Activated T-cell treated with anti-CD3 and anti-CD28 coated beads, Interleukin-2, amount 50 U/mL, for 1 hour (primary cell): ENCODE data around the gene ARHGAP11A.
A peak's percentile ranks its signal among the peaks of the same experiment; 100 is the strongest.
"Not testable (repeated sequence)": the region's sequence is repeated elsewhere in the genome, so short reads cannot be mapped to it uniquely, and the experiment has no call there.

Experiments
- DNase-seq: peaks from one replicate; pipeline ENCODE4 v3.0.0-alpha.2; 2020

Gene ARHGAP11A, protein sequence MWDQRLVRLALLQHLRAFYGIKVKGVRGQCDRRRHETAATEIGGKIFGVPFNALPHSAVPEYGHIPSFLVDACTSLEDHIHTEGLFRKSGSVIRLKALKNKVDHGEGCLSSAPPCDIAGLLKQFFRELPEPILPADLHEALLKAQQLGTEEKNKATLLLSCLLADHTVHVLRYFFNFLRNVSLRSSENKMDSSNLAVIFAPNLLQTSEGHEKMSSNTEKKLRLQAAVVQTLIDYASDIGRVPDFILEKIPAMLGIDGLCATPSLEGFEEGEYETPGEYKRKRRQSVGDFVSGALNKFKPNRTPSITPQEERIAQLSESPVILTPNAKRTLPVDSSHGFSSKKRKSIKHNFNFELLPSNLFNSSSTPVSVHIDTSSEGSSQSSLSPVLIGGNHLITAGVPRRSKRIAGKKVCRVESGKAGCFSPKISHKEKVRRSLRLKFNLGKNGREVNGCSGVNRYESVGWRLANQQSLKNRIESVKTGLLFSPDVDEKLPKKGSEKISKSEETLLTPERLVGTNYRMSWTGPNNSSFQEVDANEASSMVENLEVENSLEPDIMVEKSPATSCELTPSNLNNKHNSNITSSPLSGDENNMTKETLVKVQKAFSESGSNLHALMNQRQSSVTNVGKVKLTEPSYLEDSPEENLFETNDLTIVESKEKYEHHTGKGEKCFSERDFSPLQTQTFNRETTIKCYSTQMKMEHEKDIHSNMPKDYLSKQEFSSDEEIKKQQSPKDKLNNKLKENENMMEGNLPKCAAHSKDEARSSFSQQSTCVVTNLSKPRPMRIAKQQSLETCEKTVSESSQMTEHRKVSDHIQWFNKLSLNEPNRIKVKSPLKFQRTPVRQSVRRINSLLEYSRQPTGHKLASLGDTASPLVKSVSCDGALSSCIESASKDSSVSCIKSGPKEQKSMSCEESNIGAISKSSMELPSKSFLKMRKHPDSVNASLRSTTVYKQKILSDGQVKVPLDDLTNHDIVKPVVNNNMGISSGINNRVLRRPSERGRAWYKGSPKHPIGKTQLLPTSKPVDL

DNA sequence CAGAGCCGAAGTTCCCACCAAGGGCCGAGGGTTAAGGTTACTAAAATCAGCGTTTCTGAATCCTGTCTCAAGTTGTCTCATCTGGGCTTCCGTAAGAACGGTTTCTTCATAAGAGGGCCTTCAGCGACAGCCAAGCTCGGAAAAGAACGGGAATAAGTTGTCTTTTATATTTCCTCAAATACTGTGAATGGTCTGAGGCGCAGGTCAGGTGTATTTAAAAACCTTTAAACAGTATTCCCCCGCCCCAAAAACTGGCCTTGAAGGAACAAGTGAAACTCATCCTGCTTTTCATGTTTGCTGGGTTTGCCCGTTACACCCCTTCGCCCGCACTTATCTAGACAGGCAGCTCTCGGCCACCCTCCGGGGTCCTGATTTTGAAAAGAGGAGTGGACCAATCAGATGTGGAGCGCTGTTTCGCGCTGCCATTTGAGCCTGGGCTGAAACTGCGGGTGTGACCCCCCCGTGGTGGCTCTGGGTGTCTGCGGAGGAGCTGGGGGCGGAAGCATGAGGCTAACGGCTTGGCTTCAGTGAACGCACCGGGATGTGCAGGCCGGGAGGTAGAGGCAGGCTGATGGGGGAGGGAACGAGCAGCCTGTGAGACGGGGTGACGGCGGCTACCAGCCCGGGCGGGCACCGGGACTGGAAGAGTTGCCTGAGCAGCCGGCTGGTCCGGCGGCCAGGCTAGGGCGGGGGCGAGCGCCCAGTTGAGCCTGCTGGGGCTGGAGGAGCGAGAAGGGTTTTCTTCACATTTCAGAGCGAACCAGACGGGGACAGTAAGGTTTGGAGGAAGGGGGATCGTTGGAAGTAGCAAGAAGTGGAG is at the start of gene ARHGAP11A:
TSS of gene ARHGAP11A (plus strand) at position 454 of the 820 bp plus-strand sequence. CDS start 708 bp downstream, outside the sequence.
- DNase-seq, result peak; percentile 83

DNA sequence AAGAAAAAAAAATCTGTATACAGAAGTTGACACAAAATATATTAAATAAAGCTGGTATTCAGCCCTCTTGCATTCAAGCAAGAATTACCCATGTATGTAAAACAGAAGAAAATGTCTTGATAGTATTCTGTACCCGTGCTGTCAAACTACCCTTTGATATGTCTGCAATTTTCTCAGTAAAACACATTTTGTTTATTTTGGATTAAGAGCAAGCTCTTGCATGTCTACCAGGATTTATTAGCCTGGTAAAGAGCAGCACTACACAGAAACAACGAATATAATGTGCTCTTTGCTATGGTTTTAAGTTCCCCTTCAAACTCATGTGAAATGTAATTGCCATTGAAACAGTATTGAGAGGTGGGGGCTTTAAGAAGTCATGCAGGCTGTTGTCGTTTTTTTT is 46.3 kb upstream of the ARHGAP11A start:
- DNase-seq, result not testable (repeated sequence)

DNA sequence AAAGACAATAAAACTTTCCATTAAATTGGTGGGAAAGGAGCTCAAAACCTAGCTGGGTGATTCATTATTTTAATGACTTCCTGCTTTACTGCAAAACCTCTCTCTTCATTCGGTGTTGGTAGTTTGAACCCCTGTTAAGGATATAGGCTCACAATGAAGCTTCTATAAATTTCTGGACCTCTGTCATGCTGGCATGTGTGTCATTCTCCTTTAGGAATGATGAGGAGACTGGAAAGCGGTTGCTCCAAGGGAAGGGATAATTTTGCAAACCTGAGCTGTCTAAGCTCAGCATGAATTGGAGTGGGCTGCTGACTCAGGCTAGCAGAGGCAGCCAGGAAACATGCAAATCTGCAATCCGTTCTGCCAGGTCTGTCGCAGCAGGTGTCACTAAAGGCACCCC is 36.8 kb upstream of the ARHGAP11A start:
- DNase-seq, result not testable (repeated sequence)

DNA sequence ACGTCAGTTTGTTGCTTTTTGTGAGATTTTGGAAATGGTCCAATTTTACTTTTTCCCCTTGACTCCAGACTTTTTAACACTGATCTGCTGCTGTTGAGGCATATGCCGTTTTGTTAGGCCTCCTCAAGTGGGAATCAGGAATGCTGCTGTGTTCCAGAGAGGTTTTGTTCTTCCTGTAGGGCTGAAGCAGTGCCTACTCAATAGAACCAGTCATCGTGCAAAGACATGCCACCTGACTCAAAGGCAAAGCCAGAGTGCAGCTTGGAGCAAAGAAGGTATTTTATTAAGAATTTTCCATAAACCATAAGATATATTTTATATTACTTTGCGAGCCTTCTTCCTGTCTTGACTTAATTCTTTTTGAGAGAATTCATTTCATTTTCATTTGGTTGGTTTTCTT is 29.5 kb upstream of the ARHGAP11A start:
- DNase-seq, result not testable (repeated sequence)

DNA sequence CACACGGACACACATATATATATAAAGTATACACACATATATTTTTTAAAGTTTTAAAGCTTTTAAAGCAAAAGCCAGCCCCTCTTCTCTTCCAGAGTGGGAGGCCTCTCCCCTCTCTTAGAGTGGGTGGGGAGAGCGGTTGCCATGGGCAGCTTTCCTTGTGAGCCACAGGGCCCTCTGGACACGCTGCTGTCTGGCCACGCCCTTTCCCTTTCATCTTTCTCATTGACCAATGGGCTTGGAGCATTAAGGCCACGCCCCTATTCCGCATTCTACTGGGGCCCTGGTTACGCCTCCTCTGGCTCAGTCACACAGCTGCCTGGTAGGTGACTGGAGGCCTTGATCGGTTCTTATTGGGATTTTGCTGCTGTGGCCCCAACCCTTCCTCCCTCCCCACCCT is 22.2 kb upstream of the ARHGAP11A start, which contains the start of gene GOLGA8N:
TSS of gene GOLGA8N (plus strand) at position 306 of the 400 bp plus-strand sequence.
- not testable (repeated sequence) for DNase-seq

DNA sequence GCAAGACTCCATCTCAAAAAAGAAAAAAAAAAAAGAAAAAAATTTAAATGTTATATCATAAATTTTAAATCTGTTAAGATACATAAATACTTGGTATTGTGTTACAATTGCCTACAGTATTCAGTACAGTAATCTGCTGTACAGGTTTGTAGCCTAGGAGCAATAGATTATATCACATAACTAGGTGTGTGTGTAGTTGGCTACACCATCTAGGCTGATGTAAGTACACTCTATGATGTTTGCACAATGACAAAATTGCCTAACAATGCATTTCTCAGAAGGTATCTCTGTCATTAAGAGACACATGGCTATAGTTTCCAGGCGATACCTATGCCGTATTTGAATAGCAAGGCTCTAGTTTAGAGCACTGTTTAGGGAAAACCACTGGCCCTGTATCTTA is 5.8 kb upstream of the ARHGAP11A start:
- not testable (repeated sequence) for DNase-seq

DNA sequence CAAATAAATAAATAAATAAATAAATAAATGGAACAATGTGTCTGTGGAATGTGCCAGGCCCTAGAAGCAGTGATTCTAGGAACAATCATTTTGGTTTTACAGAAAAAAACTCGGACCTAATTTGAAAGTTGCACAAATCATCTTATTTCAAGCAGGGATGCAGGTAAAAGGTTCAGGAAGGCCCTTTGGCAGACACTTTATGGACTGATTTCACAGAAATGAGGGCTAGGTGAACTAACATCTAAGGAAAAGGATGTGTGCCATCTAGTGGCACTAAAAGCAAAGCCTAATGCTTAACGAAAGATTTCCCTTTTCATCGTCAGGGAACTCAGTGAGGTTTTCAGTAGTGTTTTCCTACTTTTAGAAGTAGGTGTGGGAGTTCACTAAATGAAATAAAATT is 4.6 kb upstream of the ARHGAP11A start:
- DNase-seq, result not testable (repeated sequence)

DNA sequence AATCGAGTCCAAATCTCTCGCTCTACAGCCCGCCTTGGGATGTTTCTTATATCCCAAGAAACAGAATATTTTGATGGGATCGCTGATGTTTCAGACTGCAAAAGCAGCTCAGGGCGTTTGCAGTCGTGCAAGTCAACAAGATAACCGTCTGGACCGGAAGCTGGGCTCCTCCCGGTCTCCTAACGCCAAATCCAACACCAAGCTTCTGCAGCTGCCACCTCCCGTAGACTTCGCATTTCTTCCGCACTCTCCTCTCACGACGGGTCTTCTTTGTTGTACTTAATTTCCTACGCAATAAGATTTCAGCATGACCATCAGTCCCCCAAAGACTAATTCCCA is 623 bp upstream of the ARHGAP11A start:
- not testable (repeated sequence) for DNase-seq

DNA sequence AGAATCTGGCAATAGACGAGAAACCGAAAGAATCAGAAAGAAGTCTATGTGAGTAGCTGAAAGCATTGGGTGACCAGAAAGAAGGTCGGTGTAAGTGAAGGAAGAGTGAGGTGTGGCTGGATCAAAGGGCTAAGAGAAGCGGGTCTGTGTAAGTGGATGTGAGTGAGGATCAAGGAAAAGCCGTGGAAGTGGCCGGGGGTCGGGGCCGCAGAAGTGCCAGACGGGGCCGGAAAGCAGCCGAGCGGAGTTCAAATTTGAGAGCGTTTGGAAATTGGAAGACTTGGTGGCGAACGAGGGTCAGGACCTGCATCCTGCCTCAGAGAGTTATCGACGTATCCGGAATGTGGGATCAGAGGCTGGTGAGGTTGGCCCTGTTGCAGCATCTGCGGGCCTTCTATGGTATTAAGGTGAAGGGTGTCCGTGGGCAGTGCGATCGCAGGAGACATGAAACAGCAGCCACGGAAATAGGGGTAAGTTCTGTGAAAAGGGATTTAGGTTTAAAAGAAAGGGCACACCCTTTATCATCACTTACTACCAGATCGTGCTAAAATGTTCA is 645 bp downstream of the ARHGAP11A start:
- DNase-seq, result not testable (repeated sequence)

DNA sequence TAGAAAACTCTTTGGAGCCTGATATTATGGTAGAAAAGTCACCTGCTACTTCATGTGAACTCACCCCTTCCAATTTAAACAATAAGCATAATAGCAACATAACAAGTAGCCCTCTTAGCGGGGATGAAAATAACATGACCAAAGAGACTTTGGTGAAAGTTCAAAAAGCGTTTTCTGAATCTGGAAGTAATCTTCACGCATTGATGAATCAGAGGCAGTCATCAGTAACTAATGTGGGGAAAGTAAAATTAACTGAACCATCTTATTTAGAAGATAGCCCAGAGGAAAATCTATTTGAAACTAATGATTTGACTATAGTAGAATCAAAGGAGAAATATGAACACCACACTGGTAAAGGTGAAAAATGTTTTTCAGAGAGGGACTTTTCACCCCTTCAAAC is 21.1 kb downstream of the ARHGAP11A start:
- no peak for DNase-seq

DNA sequence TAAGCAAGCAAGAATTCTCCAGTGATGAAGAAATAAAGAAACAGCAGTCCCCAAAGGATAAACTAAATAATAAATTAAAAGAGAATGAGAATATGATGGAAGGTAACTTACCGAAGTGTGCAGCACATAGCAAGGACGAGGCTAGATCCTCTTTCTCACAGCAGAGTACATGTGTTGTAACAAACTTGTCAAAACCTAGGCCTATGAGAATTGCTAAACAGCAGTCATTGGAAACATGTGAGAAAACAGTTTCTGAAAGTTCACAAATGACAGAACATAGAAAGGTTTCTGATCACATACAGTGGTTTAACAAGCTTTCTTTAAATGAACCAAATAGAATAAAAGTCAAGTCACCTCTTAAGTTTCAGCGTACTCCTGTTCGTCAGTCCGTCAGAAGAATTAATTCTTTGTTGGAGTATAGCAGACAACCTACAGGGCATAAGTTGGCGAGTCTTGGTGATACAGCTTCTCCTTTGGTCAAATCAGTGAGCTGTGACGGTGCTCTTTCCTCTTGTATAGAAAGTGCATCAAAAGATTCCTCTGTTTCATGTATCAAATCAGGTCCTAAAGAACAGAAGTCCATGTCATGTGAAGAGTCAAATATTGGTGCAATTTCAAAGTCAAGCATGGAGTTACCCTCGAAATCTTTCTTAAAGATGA is 21.7 kb downstream of the ARHGAP11A start:
- DNase-seq, result no peak

DNA sequence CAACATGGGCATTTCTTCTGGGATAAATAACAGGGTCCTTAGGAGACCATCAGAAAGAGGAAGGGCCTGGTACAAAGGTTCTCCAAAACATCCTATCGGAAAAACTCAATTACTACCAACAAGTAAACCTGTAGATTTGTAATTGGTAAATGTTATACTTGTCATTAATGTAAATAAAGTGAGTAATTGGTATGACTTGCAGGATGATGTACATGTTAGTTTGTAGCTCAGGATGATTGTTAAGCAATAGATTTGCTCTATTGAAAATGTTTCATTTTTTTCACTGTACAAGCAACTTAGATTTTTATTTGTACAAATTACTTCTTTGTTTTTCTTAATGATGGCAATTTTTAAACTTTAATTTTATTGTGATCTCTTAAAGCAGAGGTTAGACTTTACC is 22.4 kb downstream of the ARHGAP11A start:
- DNase-seq, result no peak

DNA sequence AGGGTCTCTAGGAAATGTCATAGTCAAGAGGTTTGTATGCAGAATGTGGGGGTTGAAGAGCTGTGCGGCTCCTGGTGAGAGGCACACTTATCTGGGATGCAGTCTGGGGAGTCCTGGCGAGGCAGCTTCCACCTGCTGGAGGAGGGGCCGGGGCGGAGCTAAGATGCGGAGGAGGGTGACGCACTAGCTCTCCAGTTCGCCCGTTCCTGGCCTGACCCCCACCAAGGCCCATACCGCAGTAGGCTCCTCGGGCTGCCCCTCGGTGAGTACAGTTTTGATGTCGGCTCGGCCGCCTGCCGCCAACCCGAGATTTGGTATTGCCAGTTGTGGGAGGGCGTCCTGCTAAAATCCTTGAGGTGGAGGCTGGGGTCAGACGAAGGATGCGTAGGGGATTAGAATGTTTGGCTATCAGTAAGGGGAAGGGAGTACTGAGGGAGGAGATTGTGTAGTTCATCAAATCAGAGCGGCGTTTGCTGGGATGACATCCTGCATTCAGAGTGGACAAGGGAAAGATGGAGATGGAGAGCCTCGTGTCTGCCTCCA is 26.3 kb downstream of the ARHGAP11A start, which contains the start of gene SCG5:
TSS of gene SCG5 (plus strand) at position 194 of the 543 bp plus-strand sequence. CDS start 1,883 bp downstream, outside the sequence.
- DNase-seq, result no peak

DNA sequence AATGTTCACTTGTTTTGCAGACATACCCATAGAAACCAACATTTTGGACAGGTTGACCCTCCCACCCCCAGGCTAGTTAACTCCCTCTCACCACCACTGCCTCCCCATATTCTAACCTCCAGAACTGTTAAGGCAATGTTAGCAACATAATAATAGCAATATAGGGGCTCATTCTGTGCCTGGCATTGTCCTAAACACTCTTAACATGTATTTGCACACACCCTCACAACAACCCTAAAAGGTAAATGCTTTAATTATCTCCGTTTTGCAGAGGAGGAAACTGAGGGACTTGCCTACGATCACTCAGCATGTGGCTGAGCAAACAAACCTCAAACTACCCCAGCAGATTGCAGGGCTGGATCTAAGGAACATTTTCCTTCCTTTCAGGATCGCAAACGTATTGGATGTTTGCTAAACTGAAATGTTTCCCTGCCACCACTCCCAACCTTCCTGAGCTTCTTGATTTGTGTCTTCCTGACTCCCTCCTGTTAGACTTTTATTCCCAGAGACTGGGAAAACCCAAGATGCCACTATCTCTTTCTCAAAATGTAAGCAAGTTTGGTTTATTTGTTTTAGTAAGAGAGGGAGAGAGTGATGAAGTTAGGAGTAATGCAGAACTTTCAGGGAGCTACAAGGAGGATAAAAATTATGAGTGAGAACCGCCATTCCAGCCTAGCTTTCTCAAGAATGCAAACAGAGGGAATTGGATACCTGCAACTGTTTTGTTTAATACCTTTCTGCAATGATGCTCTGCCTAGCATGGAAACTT is 27.5 kb downstream of the ARHGAP11A start:
- no peak for DNase-seq

DNA sequence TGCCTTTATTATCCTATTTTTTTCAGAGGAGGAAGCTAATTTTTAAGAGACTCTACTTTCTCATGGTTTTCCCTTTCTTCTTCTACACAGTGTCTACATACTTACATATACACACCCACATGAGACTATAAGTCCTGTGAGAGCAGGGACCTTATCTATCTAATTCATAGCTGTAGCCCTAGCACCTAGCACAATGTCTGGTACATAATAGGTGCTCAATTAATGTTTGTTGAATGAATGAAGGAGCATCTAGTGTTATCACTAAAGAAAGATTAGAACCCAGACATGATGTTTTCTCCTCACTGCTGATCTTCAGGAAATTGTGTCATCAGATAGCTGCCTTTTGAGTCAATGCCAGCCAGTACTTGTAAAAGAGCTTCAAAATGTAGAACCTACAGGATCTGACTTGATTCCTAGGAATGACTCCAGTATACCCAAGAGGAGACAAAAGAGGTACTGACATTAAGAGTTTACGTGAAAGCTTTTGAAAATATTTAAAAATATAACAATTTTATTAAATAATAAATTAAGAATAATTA is 28.7 kb downstream of the ARHGAP11A start:
- DNase-seq, result no peak

DNA sequence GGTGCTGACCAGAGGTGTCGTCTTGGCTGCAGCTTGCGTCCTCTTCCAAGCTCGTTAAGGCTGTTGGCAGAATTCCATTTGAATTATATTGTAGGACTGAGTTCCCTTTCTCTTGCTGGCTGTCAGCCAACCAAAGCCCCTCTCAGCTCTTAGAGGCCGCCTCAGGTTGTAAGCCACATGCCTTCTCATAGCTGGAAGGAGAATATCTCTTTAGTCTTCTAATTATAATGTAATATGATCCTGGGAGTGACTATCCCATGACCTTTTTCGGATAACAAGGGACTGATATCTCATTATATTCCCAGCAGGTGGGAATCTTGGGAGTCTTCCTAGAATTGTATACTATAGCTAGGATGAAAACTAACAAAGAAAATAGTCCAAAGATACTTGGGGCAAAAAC is 31.0 kb downstream of the ARHGAP11A start:
- no peak for DNase-seq

DNA sequence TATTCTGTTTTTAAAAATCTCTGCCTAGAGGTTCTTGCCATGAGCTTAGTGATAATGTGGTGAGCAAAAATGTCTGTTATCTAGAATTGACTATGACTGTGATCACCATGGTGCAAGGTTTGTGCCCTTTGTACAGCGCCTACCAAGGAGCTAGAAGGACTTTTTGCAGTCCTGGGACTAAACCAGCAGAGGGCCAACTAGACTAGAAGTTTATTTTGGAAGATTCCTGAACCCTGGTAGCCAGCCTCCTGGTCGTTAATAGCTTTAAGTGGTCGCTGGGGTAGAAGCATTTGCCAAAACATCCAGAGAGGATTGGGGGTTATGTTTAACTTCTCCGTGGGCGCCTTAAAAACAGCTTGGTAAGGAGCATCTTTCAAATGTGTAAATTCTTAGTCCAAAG is 34.0 kb downstream of the ARHGAP11A start:
- DNase-seq, result no peak

DNA sequence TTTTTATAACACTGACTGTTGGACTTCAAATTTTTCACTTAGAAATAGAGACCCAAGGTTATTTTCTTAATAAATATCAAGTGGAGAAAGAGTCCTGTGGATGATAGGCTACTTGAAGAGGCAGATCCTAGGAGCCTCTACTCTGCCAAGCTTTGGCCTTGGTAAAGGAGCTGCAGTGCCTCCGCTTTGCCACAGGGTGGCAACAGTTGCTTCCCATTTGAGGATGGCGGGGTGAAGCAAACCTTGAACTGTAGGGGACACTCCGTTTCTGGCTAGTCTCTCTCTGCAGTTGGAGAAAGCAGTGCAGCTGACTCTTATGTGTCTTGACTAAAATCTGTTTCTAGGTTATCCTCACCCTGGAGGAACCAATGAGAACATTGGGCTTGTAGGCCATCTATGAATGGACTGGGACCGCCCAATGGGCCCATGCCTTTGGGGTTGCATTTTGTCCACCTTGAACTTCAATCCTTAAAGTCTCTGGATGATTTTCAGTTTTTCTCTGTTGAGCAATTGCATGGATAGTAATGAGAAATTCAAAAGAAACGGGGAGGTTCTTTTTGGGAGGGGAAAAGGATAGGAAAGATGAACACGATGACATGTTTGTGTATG is 36.0 kb downstream of the ARHGAP11A start:
- peak; percentile 36 for DNase-seq

DNA sequence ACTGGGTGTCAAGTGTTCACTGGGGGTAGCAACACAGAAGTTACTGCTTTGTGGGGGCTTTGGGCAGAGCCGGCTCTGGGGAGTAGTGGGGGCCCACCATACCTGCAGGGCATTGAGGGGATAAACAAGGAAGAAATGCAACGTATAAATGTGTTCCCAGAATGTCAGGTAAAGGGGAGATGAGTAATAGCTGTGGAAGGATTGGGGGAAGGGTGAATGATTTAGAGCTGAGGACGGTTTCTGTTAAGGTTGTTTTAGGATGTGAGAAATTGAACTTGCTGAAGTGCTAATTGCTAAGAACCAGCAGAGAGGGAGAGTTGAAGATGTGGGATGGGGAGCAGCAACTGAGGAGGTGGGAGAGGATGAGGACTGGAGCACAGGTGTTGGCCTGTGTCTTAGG is 36.9 kb downstream of the ARHGAP11A start:
- DNase-seq, result no peak

DNA sequence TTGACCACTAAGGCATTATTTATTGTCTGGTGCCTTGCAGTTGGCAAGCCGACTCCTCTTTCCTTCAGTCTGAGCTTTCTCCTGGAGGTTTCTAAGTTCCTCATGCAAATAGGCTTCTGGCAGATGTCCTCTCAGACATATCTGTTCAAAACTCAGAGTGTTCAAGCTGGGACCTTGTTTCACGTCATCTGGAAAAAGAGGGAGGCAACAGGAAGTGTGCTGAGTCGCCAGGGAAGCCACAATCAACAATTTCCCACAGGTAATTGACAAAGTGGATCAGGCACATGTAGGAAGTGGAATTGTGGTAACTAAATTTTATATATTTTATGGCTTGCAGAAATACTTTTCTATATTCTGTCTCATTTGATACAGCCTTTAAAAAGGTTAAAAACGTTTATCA is 40.8 kb downstream of the ARHGAP11A start:
- DNase-seq, result no peak
